Caco-2 (cell line): Measurements from ENCODE around the gene IL17RB. TPM values are rescaled to one million over a fixed set of nuclear protein-coding genes. Genes with fewer than 3 reads are reported as not detected.

Experiments used
- BruUV-seq: library from RNA; stranded (reverse); fragments of 400-500 nt; replicated peaks from 2 replicates; lab custom pipeline; 2021; lab: Mats Ljungman, UMichigan
- CTCF ChIA-PET: fragments of 300-600 bp; sonication (Branson Sonifier 250); formaldehyde crosslinking; loops from one replicate; lab custom pipeline; 2022; ENCODE audit warnings: antibody characterized with exemption; lab: Charles Lee
- POLR2A ChIA-PET: fragments of 300-600 bp; sonication (Branson Sonifier 250); formaldehyde crosslinking; loops from one replicate; lab custom pipeline; 2022; ENCODE audit warnings: antibody characterized with exemption; lab: Charles Lee
- DNase-seq, 2 experiments: peaks; one replicate each; pipeline versions ENCODE4 v3.0.0 to v3.0.0-alpha.2; 2020 to 2022
- H3K27me3 ChIP-seq: replicated peaks from 2 replicates; pipeline ENCODE4 v1.6.0; 2011; ENCODE audit warnings: low read length; ENCODE audit not compliant: control insufficient read depth, insufficient read depth
- H3K36me3 ChIP-seq: 2 replicates; pipeline ENCODE4 v1.5.1; 2011; ENCODE audit warnings: low read length; ENCODE audit not compliant: control insufficient read depth, insufficient read depth
- H3K4me1 ChIP-seq: fragments of 250-450 bp; sonication (Bioruptor Pico); 2 replicates; pipeline ENCODE4 v1.5.1; 2020; ENCODE audit warnings: mild to moderate bottlenecking
- H3K4me3 ChIP-seq: 2 replicates; pipeline ENCODE4 v1.5.1; 2011; ENCODE audit warnings: low read depth, mild to moderate bottlenecking, control low read depth, low read length
- H3K9me3 ChIP-seq: fragments of 250-450 bp; sonication (Bioruptor Pico); 2 replicates; pipeline ENCODE4 v1.5.1; 2020; ENCODE audit warnings: mild to moderate bottlenecking, moderate library complexity
- H3K27ac Mint-ChIP-seq: one replicate; pipeline ENCODE4 v1.8.0; 2022; ENCODE audit warnings: mixed read lengths; ENCODE audit not compliant: unreplicated experiment
- H3K27me3 Mint-ChIP-seq: one replicate; pipeline ENCODE4 v1.8.0; 2022; ENCODE audit warnings: mixed read lengths; ENCODE audit not compliant: insufficient read depth, unreplicated experiment
- H3K36me3 Mint-ChIP-seq: one replicate; pipeline ENCODE4 v1.8.0; 2022; ENCODE audit warnings: mild to moderate bottlenecking, mixed read lengths; ENCODE audit not compliant: insufficient read depth, unreplicated experiment
- H3K4me1 Mint-ChIP-seq: one replicate; pipeline ENCODE4 v1.8.0; 2022; ENCODE audit warnings: low read depth, mixed read lengths; ENCODE audit not compliant: unreplicated experiment
- H3K4me3 Mint-ChIP-seq: one replicate; pipeline ENCODE4 v1.8.0; 2022; ENCODE audit warnings: mild to moderate bottlenecking, moderate library complexity, mixed read lengths; ENCODE audit not compliant: unreplicated experiment
- H3K9me3 Mint-ChIP-seq: one replicate; pipeline ENCODE4 v1.8.0; 2022; ENCODE audit warnings: mixed read lengths; ENCODE audit not compliant: unreplicated experiment
- intact Hi-C: fragments of 100-400 bp; cut with micrococcal nuclease; formaldehyde crosslinking; loops from one replicate; pipeline ENCODE4 v1.10.0; 2022; ENCODE audit not compliant: unreplicated experiment
- total RNA-seq: library from RNA; stranded (reverse); gene quantifications from 2 replicates; pipeline ENCODE4 v1.2.3, GENCODE V29; 2022
- TF ChIP-seq, protein P1 (sequence below), 2 experiments: fragments of 200-600 bp in 1 of 2; IDR thresholded peaks; 1 replicate in 1 of 2; 2 replicates in 1 of 2; pipeline versions ENCODE4 v1.5.1 to v1.8.0; 2011 to 2022; ENCODE audit warnings: antibody characterized with exemption in 1 of 2, control low read depth in 1 of 2, inconsistent platforms in 1 of 2, low read depth in 1 of 2, low read length in 1 of 2, mild to moderate bottlenecking in 1 of 2, moderate library complexity in 1 of 2; ENCODE audit not compliant: insufficient read depth in 1 of 2, severe bottlenecking in 1 of 2, unreplicated experiment in 1 of 2

The IL17RB gene
- total RNA-seq, 1 experiment from 2014 or later: 27.5 TPM

DNA sequence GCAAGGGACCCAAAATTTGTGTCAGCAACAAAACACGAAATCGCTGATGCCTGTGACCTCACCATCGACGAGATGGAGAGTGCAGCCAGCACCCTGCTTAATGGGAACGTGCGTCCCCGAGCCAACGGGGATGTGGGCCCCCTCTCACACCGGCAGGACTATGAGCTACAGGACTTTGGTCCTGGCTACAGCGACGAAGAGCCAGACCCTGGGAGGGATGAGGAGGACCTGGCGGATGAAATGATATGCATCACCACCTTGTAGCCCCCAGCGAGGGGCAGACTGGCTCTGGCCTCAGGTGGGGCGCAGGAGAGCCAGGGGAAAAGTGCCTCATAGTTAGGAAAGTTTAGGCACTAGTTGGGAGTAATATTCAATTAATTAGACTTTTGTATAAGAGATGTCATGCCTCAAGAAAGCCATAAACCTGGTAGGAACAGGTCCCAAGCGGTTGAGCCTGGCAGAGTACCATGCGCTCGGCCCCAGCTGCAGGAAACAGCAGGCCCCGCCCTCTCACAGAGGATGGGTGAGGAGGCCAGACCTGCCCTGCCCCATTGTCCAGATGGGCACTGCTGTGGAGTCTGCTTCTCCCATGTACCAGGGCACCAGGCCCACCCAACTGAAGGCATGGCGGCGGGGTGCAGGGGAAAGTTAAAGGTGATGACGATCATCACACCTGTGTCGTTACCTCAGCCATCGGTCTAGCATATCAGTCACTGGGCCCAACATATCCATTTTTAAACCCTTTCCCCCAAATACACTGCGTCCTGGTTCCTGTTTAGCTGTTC lies 35.0 kb upstream of the IL17RB start:
- H3K27me3 ChIP-seq: no peaks in the 10 kb centered on the region

DNA sequence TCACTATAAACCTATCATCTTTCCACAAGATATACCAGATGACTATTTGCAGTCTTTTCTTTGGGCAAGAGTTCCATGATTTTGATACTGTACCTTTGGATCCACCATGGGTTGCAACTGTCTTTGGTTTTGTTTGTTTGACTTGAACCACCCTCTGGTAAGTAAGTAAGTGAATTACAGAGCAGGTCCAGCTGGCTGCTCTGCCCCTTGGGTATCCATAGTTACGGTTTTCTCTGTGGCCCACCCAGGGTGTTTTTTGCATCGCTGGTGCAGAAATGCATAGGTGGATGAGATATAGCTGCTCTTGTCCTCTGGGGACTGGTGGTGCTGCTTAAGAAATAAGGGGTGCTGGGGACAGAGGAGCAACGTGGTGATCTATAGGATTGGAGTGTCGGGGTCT lies 33.9 kb upstream of the IL17RB start:
- H3K27me3 Mint-ChIP-seq: no peaks in the 10 kb centered on the region
- TF ChIP-seq, protein P1, sequence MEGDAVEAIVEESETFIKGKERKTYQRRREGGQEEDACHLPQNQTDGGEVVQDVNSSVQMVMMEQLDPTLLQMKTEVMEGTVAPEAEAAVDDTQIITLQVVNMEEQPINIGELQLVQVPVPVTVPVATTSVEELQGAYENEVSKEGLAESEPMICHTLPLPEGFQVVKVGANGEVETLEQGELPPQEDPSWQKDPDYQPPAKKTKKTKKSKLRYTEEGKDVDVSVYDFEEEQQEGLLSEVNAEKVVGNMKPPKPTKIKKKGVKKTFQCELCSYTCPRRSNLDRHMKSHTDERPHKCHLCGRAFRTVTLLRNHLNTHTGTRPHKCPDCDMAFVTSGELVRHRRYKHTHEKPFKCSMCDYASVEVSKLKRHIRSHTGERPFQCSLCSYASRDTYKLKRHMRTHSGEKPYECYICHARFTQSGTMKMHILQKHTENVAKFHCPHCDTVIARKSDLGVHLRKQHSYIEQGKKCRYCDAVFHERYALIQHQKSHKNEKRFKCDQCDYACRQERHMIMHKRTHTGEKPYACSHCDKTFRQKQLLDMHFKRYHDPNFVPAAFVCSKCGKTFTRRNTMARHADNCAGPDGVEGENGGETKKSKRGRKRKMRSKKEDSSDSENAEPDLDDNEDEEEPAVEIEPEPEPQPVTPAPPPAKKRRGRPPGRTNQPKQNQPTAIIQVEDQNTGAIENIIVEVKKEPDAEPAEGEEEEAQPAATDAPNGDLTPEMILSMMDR (IDR thresholded peaks at IDR 0.05; ENCODE audit: insufficient read depth in 1 of 2, low read depth in 1 of 2, low read length in 1 of 2, severe bottlenecking in 1 of 2, unreplicated experiment in 1 of 2): no peak
- no peak for DNase-seq
- Histone ChIP-seq H3K4me3 (no peak overlapping the region), H3K9me3 (no peaks in the 10 kb centered on the region), H3K27me3 (no peaks in the 10 kb centered on the region), H3K4me1 (no peaks in the 10 kb centered on the region), H3K36me3 (peaks cover 4% of the 10 kb centered on the region; the same call in 1 of the 2 replicates)
- H3K4me3 Mint-ChIP-seq: no peak overlapping the region
- no peak overlapping the region for H3K27ac Mint-ChIP-seq
- peaks cover 23% of the 10 kb centered on the region for H3K36me3 Mint-ChIP-seq
- intact Hi-C loops: no loop called here
- POLR2A ChIA-PET: no interaction called here
- H3K9me3 Mint-ChIP-seq: no peaks in the 10 kb centered on the region
- no TSS peak for BruUV-seq
- no peaks in the 10 kb centered on the region for H3K4me1 Mint-ChIP-seq
- CTCF ChIA-PET: no interaction called here

More for the DNA sequence above, 35.0 kb upstream of the IL17RB start:
- H3K36me3 Mint-ChIP-seq: peaks cover 23% of the 10 kb centered on the region
- H3K27ac Mint-ChIP-seq: no peak overlapping the region
- ChIA-PET CTCF (no interaction called here), POLR2A (no interaction called here)
- BruUV-seq: no TSS peak
- no peak overlapping the region for H3K4me3 Mint-ChIP-seq
- no peaks in the 10 kb centered on the region for H3K27me3 Mint-ChIP-seq
- H3K9me3 Mint-ChIP-seq: no peaks in the 10 kb centered on the region
- DNase-seq: peak in 1 of 2 experiments; percentile 20
- Histone ChIP-seq H3K36me3 (0 out of 2 replicates have a peak, but pooled peaks cover 1% of the 10 kb centered on the region), H3K4me3 (no peak overlapping the region), H3K9me3 (no peaks in the 10 kb centered on the region), H3K4me1 (peaks cover 10% of the 10 kb centered on the region)
- intact Hi-C loops: no loop called here
- TF ChIP-seq, protein P1 (IDR thresholded peaks at IDR 0.05; ENCODE audit: insufficient read depth in 1 of 2, low read depth in 1 of 2, low read length in 1 of 2, severe bottlenecking in 1 of 2, unreplicated experiment in 1 of 2): no peak
- H3K4me1 Mint-ChIP-seq: peaks cover 7% of the 10 kb centered on the region

DNA sequence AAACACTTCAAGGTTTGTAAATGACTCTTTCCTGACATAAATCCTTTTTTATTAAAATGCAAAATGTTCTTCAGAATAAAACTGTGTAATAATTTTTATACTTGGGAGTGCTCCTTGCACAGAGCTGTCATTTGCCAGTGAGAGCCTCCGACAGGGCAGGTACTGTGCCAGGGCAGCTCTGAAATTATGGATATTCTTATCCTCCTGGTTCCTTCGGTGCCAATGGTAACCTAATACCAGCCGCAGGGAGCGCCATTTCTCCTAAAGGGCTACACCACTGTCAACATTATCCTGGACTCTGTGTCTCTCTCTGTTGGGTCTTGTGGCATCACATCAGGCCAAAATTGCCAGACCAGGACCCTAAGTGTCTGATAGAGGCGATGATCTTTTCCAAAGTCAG lies 33.1 kb upstream of the IL17RB start:
- intact Hi-C loops: no loop called here
- no peak overlapping the region for H3K4me3 Mint-ChIP-seq
- Histone ChIP-seq H3K27me3 (no peaks in the 10 kb centered on the region), H3K9me3 (no peaks in the 10 kb centered on the region), H3K36me3 (peaks cover 5% of the 10 kb centered on the region; the same call in 1 of the 2 replicates), H3K4me1 (no peaks in the 10 kb centered on the region), H3K4me3 (no peak overlapping the region)
- no peaks in the 10 kb centered on the region for H3K27me3 Mint-ChIP-seq
- no TSS peak for BruUV-seq
- TF ChIP-seq, protein P1 (IDR thresholded peaks at IDR 0.05; ENCODE audit: insufficient read depth in 1 of 2, low read depth in 1 of 2, low read length in 1 of 2, severe bottlenecking in 1 of 2, unreplicated experiment in 1 of 2): no peak
- no peaks in the 10 kb centered on the region for H3K4me1 Mint-ChIP-seq
- CTCF ChIA-PET: no interaction called here
- no peaks in the 10 kb centered on the region for H3K9me3 Mint-ChIP-seq
- DNase-seq: no peak
- H3K27ac Mint-ChIP-seq: no peak overlapping the region
- peaks cover 23% of the 10 kb centered on the region for H3K36me3 Mint-ChIP-seq
- POLR2A ChIA-PET: no interaction called here
